Neural cell (in vitro differentiated cells): Measurements from ENCODE around the gene RNASE4. TPM values are rescaled to one million over a fixed set of nuclear protein-coding genes. Genes with fewer than 3 reads are reported as not detected.
A peak's percentile ranks its signal among the peaks of the same experiment; 100 is the strongest.

Source experiments
- H2AFZ ChIP-seq: fragments of 200-600, 300-800 bp; sonication (generic), shearing (Covaris generic); 2 replicates; pipeline ENCODE4 v1.6.0; 2014; ENCODE audit warnings: low read depth, mild to moderate bottlenecking, antibody characterized with exemption, low read length, moderate library complexity
- H3F3A ChIP-seq: fragments of 200-600 bp; shearing (Covaris generic); 2 replicates; pipeline ENCODE4 v1.6.1; 2016; ENCODE audit warnings: mild to moderate bottlenecking, moderate library complexity, mixed read lengths, antibody characterized with exemption, low read length; ENCODE audit not compliant: insufficient read depth, poor library complexity, severe bottlenecking
- H3K27ac ChIP-seq: fragments of 200-600, 300-800 bp; sonication (generic), shearing (Covaris generic); 2 replicates; pipeline ENCODE4 v1.5.1; 2014; ENCODE audit warnings: mild to moderate bottlenecking, low read length, moderate library complexity
- H3K27me3 ChIP-seq: fragments of 300-800, 200-600 bp; sonication (generic), shearing (Covaris generic); 2 replicates; pipeline ENCODE4 v1.6.0; 2014; ENCODE audit warnings: mild to moderate bottlenecking, low read depth, low read length, moderate library complexity; ENCODE audit not compliant: insufficient read depth
- H3K36me3 ChIP-seq: fragments of 300-800, 200-600 bp; sonication (generic), shearing (Covaris generic); 2 replicates; pipeline ENCODE4 v1.5.1; 2014; ENCODE audit warnings: mild to moderate bottlenecking, antibody characterized with exemption, low read length, moderate library complexity; ENCODE audit not compliant: insufficient read depth
- H3K4me2 ChIP-seq: fragments of 300-800, 200-600 bp; sonication (generic), shearing (Covaris generic); 2 replicates; pipeline ENCODE4 v1.6.0; 2014; ENCODE audit warnings: mild to moderate bottlenecking, low read length
- H3K4me3 ChIP-seq: fragments of 300-800, 200-600 bp; sonication (generic), shearing (Covaris generic); 2 replicates; pipeline ENCODE4 v1.5.1; 2014; ENCODE audit warnings: mild to moderate bottlenecking, low read length, moderate library complexity
- H3K79me2 ChIP-seq: fragments of 200-600 bp; shearing (Covaris generic); replicated peaks from 2 replicates; pipeline ENCODE4 v1.6.0; 2014; ENCODE audit warnings: mild to moderate bottlenecking, low read length, moderate library complexity; ENCODE audit not compliant: insufficient read depth
- H3K9ac ChIP-seq: fragments of 300-800, 200-600 bp; sonication (generic), shearing (Covaris generic); 2 replicates; pipeline ENCODE4 v1.6.1; 2016; ENCODE audit warnings: mild to moderate bottlenecking, low read length, mixed read lengths
- H3K9me2 ChIP-seq: fragments of 200-600 bp; shearing (Covaris generic); 2 replicates; pipeline ENCODE4 v1.6.1; 2016; ENCODE audit warnings: mild to moderate bottlenecking, low read length, mixed read lengths; ENCODE audit not compliant: insufficient read depth
- H3K9me3 ChIP-seq: fragments of 200-600, 300-800 bp; sonication (generic), shearing (Covaris generic); 2 replicates; pipeline ENCODE4 v1.6.1; 2016; ENCODE audit warnings: mild to moderate bottlenecking, mixed run types, low read length, moderate library complexity, mixed read lengths
- H4K20me1 ChIP-seq: fragments of 200-600 bp; shearing (Covaris generic); 2 replicates; pipeline ENCODE4 v1.6.1; 2016; ENCODE audit warnings: mild to moderate bottlenecking, mixed run types; ENCODE audit not compliant: insufficient read depth
- CTCF ChIP-seq: fragments of 450-650 bp; IDR thresholded peaks from 2 replicates; pipeline ENCODE4 v1.5.1; 2014; ENCODE audit warnings: antibody characterized with exemption, mild to moderate bottlenecking, moderate library complexity; ENCODE audit not compliant: poor library complexity, severe bottlenecking
- EP300 ChIP-seq: fragments of 450-650 bp; conservative IDR thresholded peaks from 2 replicates; pipeline ENCODE4 v1.6.1; 2014; ENCODE audit warnings: antibody characterized with exemption, mild to moderate bottlenecking, moderate library complexity; ENCODE audit not compliant: poor library complexity, severe bottlenecking
- EZH2 ChIP-seq: fragments of 200-600, 300-800 bp; shearing (Covaris generic), sonication (generic); IDR thresholded peaks from 2 replicates; pipeline ENCODE4 v1.6.1; 2014; ENCODE audit warnings: antibody characterized with exemption, low read length, borderline replicate concordance, mild to moderate bottlenecking; ENCODE audit not compliant: insufficient read depth, poor library complexity, severe bottlenecking
- MXI1 ChIP-seq: fragments of 450-650 bp; conservative IDR thresholded peaks from 2 replicates; pipeline ENCODE4 v1.6.1; 2014; ENCODE audit warnings: antibody characterized with exemption, mild to moderate bottlenecking; ENCODE audit not compliant: poor library complexity, severe bottlenecking
- POLR2AphosphoS5 ChIP-seq: IDR thresholded peaks from 2 replicates; pipeline ENCODE4 v1.6.1; 2012
- RAD21 ChIP-seq: fragments of 450-650 bp; conservative IDR thresholded peaks from 2 replicates; pipeline ENCODE4 v1.6.1; 2014; ENCODE audit warnings: antibody characterized with exemption, mild to moderate bottlenecking, moderate library complexity
- REST ChIP-seq: IDR thresholded peaks from 2 replicates; pipeline ENCODE4 v1.6.1; 2012; ENCODE audit warnings: borderline replicate concordance
- SMC3 ChIP-seq: fragments of 450-650 bp; conservative IDR thresholded peaks from 2 replicates; pipeline ENCODE4 v1.6.1; 2014; ENCODE audit warnings: antibody characterized with exemption, mild to moderate bottlenecking, moderate library complexity; ENCODE audit not compliant: poor library complexity
- TAF1 ChIP-seq: IDR thresholded peaks from 2 replicates; pipeline ENCODE4 v1.6.1; 2012; ENCODE audit warnings: low read depth
- polyA plus RNA-seq: library from polyadenylated mRNA; depleted of rRNA; stranded (reverse); fragments of >200 nt; gene quantifications from 2 replicates; pipeline ENCODE4 v1.2.3, GENCODE V29; 2014

RNASE4 gene
- polyA plus RNA-seq, 1 donor from 2014 or later, result 1.1 TPM

- Histone ChIP-seq H3K4me3 (peak overlapping the region; percentile 78), H3K9ac (peak overlapping the region; percentile 96), H3F3A (peaks cover 3% of the 10 kb centered on the region), H4K20me1 (no peaks in the 10 kb centered on the region), H3K4me2 (peak overlapping the region; percentile 63), H3K9me3 (no peaks in the 10 kb centered on the region), H3K27me3 (no peaks in the 10 kb centered on the region), H3K79me2 (no peaks in the 10 kb centered on the region), H3K36me3 (no peaks in the 10 kb centered on the region), H3K27ac (peak overlapping the region; percentile 95), H3K9me2 (no peaks in the 10 kb centered on the region), H2AFZ (peak overlapping the region; percentile 87)
- TF ChIP-seq RAD21 (no peak), SMC3 (no peak), EZH2 (no peak), EP300 (no peak)
Observed at GRCh38 chr14:20682127-20682434, 2.3 kb upstream of the RNASE4 start.

- Histone ChIP-seq H3F3A (peaks cover 3% of the 10 kb centered on the region), H3K27me3 (no peaks in the 10 kb centered on the region), H3K4me2 (peak overlapping the region; percentile 69), H4K20me1 (no peaks in the 10 kb centered on the region), H3K79me2 (no peaks in the 10 kb centered on the region), H2AFZ (peak overlapping the region; percentile 87), H3K4me3 (peak overlapping the region; percentile 78), H3K9me3 (no peaks in the 10 kb centered on the region), H3K9me2 (no peaks in the 10 kb centered on the region), H3K9ac (peak overlapping the region; percentile 96), H3K27ac (peak overlapping the region; percentile 95), H3K36me3 (no peaks in the 10 kb centered on the region)
- TF ChIP-seq TAF1 (peak; percentile 84), POLR2AphosphoS5 (peak; percentile 96), REST (peak; percentile 94), CTCF (peak; percentile 34), SMC3 (peak; percentile 13), EP300 (peak; percentile 58), MXI1 (peak; percentile 75), RAD21 (no peak), EZH2 (no peak)
Observed at GRCh38 chr14:20682435-20683124, 1.8 kb upstream of the RNASE4 start.
